DMS153 treated with DMSO at 0.1 percent for 48 hours (cell line): Measurements from ENCODE around the gene CD44.

ENCODE experiments used
- DNase-seq: peaks from one replicate; lab custom pipeline; 2025; ENCODE audit not compliant: unreplicated experiment; lab: John Stamatoyannopoulos, UW

The CD44 gene

DNA sequence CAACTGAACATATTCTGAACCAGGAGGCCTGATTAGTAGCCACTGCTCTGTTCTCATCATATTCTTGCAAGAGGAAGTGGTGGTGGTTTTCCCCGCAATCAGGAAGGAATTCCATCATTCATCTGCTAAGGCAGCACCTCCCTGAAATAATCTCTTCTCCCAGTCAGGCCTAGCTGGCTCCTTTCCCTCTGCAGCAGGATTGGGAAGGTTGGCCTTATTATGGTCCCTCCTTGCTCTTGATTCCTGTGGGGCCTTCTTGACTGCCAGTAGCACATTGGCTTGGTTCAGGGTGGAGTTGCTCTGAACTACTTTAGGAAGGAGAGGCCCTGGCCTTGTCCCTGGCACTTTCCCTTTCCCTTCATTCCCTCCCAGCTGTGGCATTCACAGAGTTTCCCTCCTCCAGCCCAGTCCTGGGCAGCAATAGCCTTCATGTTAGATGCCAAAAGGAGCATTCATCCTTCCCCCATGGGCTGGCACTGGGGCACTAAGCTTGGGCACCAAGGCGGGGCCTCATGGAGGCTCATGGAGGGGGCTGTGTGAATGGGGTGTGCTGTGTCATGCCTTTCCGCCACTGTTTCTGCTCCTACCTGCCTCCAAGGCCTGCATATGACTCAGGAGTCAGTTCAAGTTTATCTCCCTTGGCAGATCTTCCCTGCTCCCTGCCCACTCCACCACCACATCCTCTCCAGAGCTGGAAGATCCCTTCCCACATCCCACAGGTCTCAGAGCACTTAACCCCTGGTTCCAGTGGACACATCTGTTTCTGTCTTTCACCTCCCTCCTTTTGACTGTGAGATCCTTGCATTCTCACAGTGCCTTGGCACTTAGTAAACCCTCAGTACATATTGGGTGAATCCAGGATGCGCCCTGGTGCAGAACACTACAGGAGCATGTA, 27.6 kb upstream of the CD44 start:
- DNase-seq: no peak

DNA sequence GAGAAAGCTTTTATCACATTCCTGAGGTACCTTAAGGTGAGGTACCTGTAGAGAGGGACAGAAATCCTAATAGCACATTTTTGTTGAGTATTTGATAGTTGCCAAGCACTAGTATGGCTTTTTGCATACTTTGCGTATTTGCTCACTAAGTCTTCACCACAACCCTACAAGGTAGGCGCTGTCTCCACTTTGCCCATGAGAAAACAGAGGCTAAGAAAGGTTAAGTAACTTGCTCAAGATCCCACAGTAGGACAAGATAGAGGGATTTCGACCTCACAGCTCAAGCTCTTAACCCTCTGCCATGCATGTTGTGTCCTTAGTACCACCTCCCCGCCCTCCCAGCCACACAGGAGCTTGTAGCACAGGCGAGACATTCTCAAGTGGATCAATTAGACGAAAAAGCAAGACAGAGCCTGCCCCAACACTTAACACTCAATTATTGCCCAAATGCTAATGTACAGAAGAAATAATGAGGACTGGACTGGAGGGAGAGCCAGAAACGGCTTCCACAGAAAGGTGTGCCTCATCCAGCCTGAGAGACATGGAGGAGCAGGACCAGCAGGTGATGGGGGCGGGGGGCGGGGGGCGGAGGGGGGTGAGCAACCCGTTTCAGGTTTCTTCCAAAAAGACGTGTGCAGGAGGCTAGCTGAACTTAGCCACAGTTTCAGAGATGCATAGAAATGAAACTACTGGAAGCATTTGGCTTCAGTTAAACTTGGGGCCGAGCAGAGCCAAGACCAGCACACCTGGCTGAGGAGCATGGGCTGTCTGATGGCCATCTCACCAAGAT, 26.7 kb upstream of the CD44 start:
- DNase-seq: no peak

DNA sequence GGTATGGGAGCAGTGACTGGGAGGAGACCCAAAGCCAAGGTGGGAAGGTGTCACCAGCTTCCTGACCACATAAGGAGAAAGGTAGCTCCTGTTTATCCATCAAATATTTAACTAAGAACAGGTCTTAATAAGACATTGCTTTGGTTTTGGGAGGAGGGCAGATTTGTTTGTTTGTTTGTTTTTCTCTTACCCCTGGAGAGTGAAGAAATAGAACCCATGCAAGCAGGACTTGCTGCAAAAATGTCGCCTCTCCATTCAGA, 26.2 kb upstream of the CD44 start:
- no peak for DNase-seq

DNA sequence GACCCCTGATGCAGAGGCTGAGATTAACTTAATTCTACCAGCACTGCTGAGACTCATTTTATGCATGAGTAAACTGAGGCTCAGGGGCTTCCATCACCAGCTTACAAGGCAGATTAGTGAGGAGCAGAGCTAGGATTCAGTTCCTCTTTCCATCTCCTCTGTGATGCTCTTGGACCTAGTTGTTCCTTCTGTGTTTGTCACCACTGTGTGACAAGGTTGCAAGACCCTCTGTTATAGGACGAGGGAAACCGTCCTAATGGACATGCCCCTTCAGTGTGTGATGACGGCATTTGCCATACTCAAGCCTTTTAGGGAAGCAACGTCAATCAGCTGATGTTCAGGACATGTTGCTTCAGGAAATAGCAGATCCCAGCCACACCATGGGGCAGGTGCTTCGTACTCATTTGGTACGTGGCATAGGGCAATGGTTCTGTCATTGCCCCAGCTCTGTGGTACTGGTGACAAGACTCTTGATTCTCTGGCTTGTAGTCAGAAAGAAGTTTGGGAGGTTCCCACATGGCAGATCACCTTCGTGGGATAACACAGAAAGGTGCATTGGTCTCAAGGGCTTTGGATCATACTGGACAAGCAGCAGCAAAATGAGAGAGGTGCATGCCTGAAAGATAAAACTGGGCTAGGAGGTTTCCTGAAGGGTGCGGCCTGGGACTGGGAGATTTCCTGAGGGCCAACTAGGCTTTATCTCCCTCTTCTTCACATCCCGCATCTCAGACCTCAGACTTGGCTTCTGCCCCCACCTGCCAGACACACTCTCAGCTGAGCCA, 23.9 kb upstream of the CD44 start:
- DNase-seq: no peak

DNA sequence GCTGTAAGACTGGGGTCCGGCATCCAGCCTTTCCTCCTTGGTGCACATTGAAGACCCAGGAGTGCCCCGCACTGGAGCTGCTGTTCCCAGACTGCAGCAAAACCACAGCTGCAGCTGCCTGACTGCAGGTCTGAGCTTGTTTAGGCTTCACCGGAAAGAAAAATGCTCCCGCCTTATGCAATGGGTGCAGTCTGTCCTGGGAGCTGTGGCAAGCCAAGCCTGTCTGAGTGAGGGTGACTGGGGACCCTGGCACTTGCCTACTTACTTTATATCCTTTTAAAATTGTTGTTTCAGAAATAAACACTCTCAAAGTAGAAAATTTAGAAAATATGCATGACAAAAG, 23.3 kb upstream of the CD44 start:
- DNase-seq: no peak

DNA sequence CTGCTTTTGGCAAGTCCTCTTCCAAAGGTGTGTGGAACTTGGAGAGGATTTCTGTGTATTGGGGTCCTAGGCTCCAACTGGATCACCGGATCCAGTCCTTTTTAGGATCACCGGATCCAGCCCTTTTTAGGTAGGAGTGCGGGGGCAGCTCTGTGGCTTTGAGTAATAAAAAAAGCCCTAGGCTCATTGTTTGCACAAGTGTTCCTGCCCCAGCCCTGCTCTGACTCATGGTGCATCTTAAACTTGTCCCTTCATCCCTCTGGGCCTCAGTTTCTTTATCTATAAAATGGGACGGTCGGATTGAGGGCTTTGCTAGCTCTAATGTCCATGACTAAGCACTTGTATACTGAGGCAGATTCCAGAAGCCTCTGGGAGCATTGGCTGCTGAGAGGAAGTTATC, 22.7 kb upstream of the CD44 start:
- DNase-seq: no peak

DNA sequence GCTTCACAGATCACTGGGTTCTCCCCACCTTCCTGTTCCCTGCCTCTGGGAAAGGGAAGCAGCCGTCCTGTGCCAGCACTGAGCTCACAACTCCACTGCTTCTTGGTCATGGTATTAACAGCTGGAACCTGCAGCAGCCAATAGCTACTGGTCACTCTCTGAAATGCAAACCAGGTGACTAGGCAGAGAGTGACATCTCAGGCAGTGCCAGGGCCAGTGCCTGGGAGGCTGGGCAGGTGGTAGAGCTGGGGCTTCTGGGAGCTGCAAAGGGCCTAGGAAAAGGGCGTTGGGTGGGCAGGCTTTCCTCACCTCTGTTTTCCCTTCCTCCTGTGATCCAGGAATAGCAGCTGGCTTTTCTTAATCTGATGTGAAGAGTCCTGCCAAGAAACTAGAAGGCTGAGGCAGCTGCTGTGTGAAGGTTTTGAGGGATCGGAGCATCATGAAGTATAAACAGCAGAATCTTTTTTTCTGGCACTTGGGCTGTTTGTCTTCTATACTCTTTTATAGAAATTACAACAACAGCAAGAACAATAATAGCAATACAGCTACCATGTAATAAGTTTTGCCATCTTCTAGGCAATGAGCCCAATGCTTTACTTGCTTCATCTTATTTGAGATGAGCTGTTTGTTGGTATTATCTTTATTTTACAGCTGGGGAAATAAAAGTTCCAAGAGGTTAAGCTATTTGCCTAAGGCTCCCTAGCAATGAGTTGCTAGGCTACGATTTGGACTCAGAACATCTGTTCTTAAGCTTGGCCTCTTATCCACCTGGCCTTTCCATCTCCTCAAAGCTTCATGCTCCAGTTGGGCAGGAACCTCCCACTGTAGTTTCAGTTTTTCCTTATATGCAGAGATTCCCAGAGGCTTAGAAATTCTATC, 22.0 kb upstream of the CD44 start:
- DNase-seq: no peak

DNA sequence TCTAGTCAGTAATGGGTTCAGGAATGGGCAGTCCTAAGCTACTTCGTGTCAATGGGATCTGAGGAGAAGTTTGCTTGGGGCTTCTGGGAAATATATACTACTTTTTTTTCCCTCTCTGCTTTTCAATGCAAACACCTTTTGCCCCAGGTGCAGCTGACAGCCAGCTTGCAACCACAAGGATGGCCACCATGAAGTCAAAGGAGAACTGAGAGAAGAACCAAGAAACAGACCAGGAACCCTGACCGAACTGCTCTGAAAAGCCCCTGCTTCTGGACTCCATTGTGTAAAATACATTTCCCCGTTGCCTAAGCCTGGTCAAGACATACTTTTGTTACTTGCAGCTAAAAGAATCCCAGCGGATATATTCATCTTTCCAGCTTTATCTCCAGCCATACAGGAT, 20.1 kb upstream of the CD44 start:
- DNase-seq: no peak

DNA sequence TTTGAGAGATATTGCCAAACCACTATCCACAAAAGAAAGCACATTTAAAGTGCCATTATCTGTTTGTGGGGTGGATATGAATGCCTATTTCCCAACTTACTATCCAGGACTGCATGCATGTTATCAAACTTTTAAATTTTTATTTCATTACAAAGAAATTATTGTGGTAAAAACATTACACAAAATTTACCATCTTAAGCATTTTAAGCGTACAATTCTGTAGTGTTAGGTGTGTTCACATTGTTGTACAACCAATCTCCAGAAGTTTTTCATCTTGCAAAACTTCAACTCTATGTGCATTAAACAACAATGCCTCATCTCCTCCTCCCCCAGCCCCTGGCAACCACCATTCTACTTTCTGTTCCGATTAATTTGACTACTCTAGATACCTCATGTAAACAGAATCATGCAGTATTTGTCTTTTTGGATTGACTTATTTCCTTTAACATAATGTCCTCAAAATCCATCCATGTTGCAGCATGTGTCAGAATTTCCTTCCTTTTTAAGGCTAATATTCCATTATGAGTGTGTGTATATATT, 17.6 kb upstream of the CD44 start:
- DNase-seq: no peak

DNA sequence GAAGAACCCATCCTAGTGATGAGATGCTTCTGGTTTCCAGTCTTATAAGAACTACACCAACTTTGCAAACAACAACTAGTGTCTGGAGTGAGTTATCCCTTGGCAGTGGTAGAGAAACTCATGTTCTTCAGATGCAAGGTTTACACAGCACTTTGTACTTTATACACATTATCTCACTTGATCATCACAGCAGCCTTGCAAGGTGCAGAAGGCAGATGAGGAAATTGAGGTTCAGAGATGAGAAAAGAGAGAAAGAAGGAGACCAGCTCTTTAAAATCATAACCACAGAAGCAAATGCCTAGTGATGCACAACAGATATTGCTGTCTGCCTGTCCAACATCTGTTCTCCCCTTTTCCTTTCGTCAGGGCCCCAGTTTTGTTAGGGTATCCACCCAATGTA, 16.7 kb upstream of the CD44 start:
- DNase-seq: no peak

DNA sequence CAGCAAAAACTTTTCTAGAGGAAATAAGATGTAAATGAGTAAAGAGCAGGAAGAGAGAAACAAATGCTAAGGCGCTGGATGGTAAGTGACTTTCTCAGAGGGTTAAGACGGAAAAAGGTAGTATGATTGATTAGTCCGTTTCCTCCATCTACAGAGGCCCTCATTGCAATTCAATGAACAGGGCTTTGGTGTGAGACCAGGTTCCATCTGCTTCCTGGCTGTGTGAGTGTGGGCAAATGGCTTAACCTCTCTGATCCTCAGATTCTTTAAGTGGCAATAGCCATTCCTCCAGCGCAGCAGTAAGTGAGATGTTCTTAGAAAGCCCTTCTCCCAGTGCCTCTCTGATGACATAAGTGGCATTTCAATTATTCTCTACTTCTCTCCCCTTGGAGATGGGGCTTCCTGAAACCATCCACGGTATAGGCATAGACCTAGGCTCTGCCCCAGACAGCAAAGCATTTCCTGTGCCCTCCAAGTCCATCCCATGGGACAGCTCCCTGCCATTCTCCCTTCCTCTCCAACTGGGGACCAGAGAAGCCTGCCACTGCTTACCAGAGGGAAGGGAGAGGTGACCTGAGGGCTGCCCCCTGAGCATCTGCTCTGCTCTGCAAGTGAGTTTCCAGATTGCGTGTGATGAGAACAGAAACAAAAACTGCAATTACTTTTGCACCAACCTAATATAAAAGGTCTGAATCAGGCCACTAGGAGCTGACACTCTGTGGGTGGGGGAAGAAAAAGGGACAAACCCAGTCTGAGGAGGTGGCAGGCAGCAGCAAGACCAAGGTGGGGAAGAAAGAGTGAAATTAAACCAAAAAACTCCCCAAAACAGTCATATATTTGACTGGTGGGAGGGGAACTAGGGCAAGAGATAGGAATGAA, 12.7 kb upstream of the CD44 start:
- DNase-seq: no peak

DNA sequence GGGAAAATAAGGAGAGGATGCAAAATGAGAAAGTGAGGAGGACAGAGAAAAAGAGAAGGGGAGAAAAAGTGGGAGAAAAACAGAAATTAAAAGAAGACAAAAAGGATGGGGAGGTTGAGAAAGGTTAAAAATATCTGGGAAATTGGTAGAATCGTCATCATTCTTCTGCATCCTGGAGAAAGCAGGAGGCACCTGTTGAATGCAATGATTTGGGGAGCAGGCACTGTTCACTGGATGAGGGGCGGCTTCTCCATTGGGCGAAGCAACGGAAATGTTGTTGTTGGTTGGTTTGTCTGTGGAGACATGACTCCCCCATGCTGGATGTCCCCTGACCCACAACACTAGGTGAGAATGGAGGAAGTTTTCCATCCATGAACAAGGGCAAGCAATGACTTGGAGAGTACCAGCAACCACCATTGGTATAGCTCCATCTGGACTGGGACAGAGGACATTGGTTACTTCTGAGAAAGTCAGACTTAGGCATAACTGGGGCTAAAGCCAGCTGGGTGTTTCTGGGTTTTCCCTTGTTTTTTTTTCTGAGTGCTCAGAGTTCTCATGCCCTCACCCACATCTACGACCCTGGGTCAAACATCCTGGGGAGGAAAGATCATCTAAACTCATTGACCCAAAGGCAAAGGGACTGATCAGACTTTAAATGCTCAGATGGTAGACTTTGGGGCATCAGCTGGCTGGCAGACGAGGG, 11.9 kb upstream of the CD44 start:
- no peak for DNase-seq

DNA sequence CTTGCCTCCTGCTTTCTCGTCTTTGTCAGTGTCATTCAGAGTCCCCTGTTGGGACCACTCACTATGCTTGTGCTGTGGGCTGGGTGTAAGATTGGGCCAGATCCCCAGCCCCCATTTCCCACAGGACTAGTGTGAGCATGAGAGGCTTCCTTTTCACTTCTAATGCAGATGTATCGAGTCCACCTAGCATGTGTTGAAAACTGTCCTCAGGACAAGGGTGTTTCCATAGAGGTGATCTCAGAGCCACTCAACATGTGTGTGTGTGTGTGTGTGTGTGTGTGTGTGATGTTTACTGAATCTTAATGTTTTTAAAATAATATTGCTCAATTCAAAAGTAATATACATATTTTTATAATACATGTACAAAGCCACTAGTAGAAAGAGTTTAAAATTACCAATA, 11.4 kb upstream of the CD44 start:
- no peak for DNase-seq

DNA sequence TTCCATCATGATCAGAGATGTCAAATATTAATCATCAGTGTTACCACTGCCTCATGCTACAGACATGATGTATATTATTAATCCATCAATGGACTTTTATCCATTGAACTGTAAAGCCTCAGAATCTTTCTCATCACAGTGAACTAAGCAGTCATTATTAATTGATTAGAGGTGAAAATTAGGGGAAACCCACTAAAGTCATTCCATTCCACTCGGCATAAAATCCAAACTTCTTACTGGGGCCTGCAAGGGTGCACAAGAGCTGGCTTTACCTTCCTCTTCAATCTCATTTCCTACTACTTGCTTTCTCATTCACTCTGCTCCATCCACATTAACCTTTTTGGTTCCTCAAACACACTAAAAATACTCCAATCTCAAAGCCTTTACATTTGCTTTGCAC, 7.9 kb upstream of the CD44 start:
- no peak for DNase-seq

DNA sequence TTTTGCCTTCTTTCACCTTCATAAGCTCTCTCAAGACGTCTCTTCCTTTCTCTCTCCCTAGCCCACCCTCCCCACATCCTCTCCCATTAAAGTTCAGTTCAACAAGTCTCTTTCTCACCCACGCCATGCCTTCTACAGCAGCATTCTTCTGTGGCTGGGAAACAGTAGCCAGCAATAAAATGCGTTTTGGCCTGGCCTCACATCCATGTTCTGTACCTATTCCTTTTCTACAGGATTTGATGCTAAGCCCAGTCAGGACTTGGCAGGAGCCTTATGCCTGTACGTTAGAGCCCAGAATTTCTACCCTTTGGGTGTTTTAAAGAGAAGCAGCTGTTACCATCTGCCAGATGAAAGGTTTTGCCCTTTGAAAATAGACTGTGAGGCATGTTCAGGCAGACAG, 7.1 kb upstream of the CD44 start:
- no peak for DNase-seq

DNA sequence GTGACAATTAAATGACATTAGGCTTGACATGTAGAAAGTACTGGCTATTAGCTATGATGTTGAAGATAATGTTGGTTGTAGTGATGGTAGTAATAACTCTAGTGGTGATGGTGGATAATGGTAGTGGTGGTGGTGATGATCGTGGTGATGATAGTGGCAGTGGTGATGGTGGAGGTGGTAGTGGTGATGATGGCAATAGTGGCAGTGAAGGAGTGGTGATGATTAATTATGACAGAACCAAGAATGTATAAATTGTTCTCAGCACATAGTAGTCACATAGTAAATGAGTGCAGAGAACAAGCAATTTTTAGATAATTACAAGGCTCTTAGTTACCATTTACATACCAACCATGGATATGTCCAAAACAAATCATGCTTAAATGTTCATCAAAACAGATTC, 5.3 kb upstream of the CD44 start:
- no peak for DNase-seq

DNA sequence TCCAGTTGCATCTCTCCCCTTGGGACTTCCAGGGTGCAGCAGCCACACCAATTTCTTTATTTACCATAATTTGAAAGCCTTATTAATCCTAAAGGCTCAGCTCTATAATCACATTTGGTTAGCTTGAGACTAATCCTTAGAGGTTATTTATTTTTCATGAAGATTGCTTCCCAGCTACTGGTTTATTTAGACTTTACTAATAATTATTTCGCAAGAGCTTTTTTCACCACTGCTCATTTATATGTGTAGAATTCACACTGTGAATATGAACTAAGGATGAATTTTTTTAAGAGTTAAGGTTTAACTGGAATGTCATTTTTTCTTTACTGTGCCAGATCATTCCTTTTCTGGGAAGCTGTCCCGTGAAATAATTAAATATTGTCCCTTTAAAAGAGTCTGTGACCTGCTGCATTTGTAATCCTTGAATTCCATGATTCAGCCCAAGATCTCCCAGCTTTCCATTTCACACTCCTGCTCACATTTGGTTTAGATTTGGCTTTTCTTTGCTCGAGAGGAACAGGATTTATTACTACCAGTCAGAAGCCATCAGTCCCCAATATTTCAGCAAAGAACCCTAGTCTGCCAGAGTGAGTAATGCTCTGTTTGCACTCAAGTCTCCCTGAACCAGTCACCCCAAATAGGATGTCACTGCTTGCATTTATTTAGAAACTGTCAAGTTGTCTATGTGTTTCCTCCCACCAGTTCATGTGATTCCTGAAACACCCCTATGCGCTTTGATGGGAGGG, 4.4 kb upstream of the CD44 start:
- DNase-seq: no peak

DNA sequence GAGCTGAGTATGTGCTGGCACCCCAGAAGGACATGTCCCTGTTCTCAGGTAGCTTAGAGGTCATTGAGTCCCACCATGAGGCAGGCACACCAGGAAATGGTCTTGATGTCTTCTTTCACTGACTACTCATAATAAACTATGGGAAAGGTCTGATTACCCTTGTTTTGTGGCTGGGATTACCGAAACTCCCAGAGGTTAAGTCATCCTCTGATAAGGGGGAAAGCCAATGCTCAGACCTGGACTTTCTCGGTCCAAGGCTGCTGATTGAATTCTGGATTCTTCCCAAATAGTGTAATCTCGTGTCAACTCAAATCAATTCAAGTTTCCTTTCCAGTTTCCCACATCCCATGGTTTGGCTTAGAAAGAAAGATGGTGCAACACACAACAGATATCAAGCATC, 3.7 kb upstream of the CD44 start:
- DNase-seq: no peak

DNA sequence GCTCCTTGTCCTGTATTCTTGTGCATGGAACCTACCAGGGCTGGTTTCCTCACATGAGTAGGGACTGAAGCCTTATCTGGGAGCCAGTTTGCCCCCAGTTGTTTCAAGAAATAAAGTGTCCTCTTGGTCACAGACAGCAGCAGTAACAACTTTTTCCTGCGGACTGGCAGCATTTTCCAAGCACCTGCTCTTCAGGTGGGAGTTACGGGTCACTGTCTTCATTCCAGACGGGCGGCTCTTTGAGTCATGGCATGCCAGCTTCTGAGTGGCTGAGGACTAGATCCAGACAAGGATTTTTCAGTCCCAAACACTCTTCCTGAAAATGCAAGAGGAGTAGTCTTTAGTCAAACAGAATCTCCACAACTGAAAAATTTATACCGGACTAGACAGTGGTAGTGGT, 2.7 kb upstream of the CD44 start:
- no peak for DNase-seq
